Sigmoid colon (tissue), 7 donors: ENCODE measurements around the gene RHBDF2. TPM values are rescaled to one million over a fixed set of nuclear protein-coding genes. Genes with fewer than 3 reads are reported as not detected.

Experiments used
- DNase-seq: peaks from one replicate; pipeline ENCODE4 v3.0.0-alpha.2; 2019
- H3K27ac ChIP-seq, 4 donors: fragments of 200-600 bp; sonication (generic); one replicate each; pipeline ENCODE4 v1.5.1; 2016 to 2019; ENCODE audit warnings: mild to moderate bottlenecking in 1 of 4
- H3K27me3 ChIP-seq, 3 donors: fragments of 200-600 bp; sonication (generic); one replicate each; pipeline ENCODE4 v1.5.1; 2019; ENCODE audit warnings: mild to moderate bottlenecking in 1 of 3
- H3K36me3 ChIP-seq, 4 donors: fragments of 200-600 bp; sonication (generic); one replicate each; pipeline ENCODE4 v1.5.1; 2016 to 2019
- H3K4me1 ChIP-seq, 4 donors: fragments of 200-600 bp; sonication (generic); one replicate each; pipeline ENCODE4 v1.5.1; 2017 to 2019
- H3K4me3 ChIP-seq, 4 donors: fragments of 200-600 bp; sonication (generic); one replicate each; pipeline ENCODE4 v1.5.1; 2017 to 2019; ENCODE audit warnings: mild to moderate bottlenecking in 2 of 4, moderate library complexity in 1 of 4
- H3K9me3 ChIP-seq, 4 donors: fragments of 200-600 bp in 3 of 4; sonication (generic) in 3 of 4; one replicate each; pipeline versions ENCODE4 v1.5.1 to v1.6.1; 2013 to 2019
- CTCF ChIP-seq, 4 experiments: fragments of 450-650 bp in 3 of 4; fragments of 200-600 bp in 1 of 4; IDR thresholded peaks; one replicate each; pipeline ENCODE4 v1.5.1; 2016 to 2019; ENCODE audit warnings: antibody characterized with exemption in 4 of 4, mild to moderate bottlenecking in 3 of 4, moderate library complexity in 2 of 4
- EP300 ChIP-seq, 4 donors: sonication (generic); formaldehyde crosslinking; IDR thresholded peaks; one replicate each; pipeline ENCODE4 v1.6.1; 2017; ENCODE audit warnings: antibody characterized with exemption in 4 of 4
- POLR2A ChIP-seq, 2 donors: fragments of 450-650 bp; IDR thresholded peaks; one replicate each; pipeline ENCODE4 v1.6.1; 2016; ENCODE audit warnings: antibody characterized with exemption in 2 of 2, mild to moderate bottlenecking in 2 of 2, moderate library complexity in 2 of 2
- POLR2AphosphoS5 ChIP-seq, 4 donors: sonication (generic); formaldehyde crosslinking; IDR thresholded peaks; one replicate each; pipeline ENCODE4 v1.6.1; 2017; ENCODE audit warnings: antibody characterized with exemption in 4 of 4
- WGBS, 2 donors: extraction: QIAGEN DNeasy Blood & Tissue Kit; methylation state at CpG; one replicate each; pipeline ENCODE4 v1.1.7; 2013; 5-methylcytosine and 5-hydroxymethylcytosine counted together
- intact Hi-C: fragments of 100-400 bp; cut with DNase I; formaldehyde crosslinking; loops from one replicate; pipeline ENCODE4 v1.15.1; 2023
- polyA plus RNA-seq, 3 donors: library from polyadenylated mRNA; stranded (reverse); fragments of 200-250 nt; gene quantifications; one replicate each; pipeline ENCODE4 v1.2.3, GENCODE V29; 2013
- total RNA-seq, 4 donors: library from RNA; depleted of rRNA; stranded (reverse); fragments of >200 nt; gene quantifications; one replicate each; pipeline ENCODE4 v1.1.0, GENCODE V29; 2016
- donor health status: healthy with polysubstance abuse.
- donor health status: Bipolar disorder and iron deficiency.
- donor health status: healthy.

RHBDF2 gene
- total and polyA plus RNA-seq, 7 donors, result 1.2 to 35.7 (median 11.1) TPM

GRCh38 chr17:76440751-76441362 is 60.4 kb downstream of the RHBDF2 start:
- Histone ChIP-seq H3K27ac (no peak overlapping the region), H3K4me1 (peaks cover 0 to 6% (median 0%) of the 10 kb centered on the region in 4 donors), H3K27me3 (no peaks in the 10 kb centered on the region), H3K9me3 (no peaks in the 10 kb centered on the region), H3K36me3 (no peaks in the 10 kb centered on the region), H3K4me3 (no peak overlapping the region)
- intact Hi-C loops, result no loop called here
- DNase-seq, result no peak
- WGBS, 2 donors, result 91 to 96% methylated on average over 2 of the region's 2 CpGs
- TF ChIP-seq EP300 (IDR thresholded peaks at IDR 0.05), result no peak
- TF ChIP-seq CTCF (IDR thresholded peaks at IDR 0.05), result no peak
- no peak for TF ChIP-seq POLR2AphosphoS5 (IDR thresholded peaks at IDR 0.05)
- no peak for TF ChIP-seq POLR2A (IDR thresholded peaks at IDR 0.05)

GRCh38 chr17:76439314-76439928 is 61.8 kb downstream of the RHBDF2 start:
- no peak for DNase-seq
- Histone ChIP-seq H3K27ac (no peak overlapping the region), H3K9me3 (no peaks in the 10 kb centered on the region), H3K4me1 (no peaks in the 10 kb centered on the region), H3K27me3 (no peaks in the 10 kb centered on the region), H3K4me3 (no peak overlapping the region), H3K36me3 (no peaks in the 10 kb centered on the region)
- TF ChIP-seq POLR2A (IDR thresholded peaks at IDR 0.05), result no peak
- no peak for TF ChIP-seq EP300 (IDR thresholded peaks at IDR 0.05)
- TF ChIP-seq POLR2AphosphoS5 (IDR thresholded peaks at IDR 0.05), result no peak
- TF ChIP-seq CTCF (IDR thresholded peaks at IDR 0.05), result no peak
- 95 to 96% methylated on average over 6 of the region's 6 CpGs for WGBS, 2 donors
- intact Hi-C loops, result no loop called here

GRCh38 chr17:76438906-76439305 is 62.3 kb downstream of the RHBDF2 start:
- Histone ChIP-seq H3K36me3 (no peaks in the 10 kb centered on the region), H3K27me3 (no peaks in the 10 kb centered on the region), H3K4me1 (no peaks in the 10 kb centered on the region), H3K27ac (no peak overlapping the region), H3K4me3 (no peak overlapping the region), H3K9me3 (no peaks in the 10 kb centered on the region)
- intact Hi-C loops, result no loop called here
- no peak for TF ChIP-seq POLR2A (IDR thresholded peaks at IDR 0.05)
- no peak for TF ChIP-seq POLR2AphosphoS5 (IDR thresholded peaks at IDR 0.05)
- TF ChIP-seq CTCF (IDR thresholded peaks at IDR 0.05), result no peak
- no peak for TF ChIP-seq EP300 (IDR thresholded peaks at IDR 0.05)
- WGBS, 2 donors, result 83 to 88% methylated on average over 9 of the region's 9 CpGs
- no peak for DNase-seq

GRCh38 chr17:76437467-76438402 is 63.5 kb downstream of the RHBDF2 start:
- no peak for DNase-seq
- TF ChIP-seq EP300 (IDR thresholded peaks at IDR 0.05) (no peak), POLR2AphosphoS5 (IDR thresholded peaks at IDR 0.05) (no peak), POLR2A (IDR thresholded peaks at IDR 0.05) (no peak), CTCF (IDR thresholded peaks at IDR 0.05) (no peak)
- intact Hi-C loops, result no loop called here
- no peaks in the 10 kb centered on the region for H3K27me3 ChIP-seq
- no peaks in the 10 kb centered on the region for H3K36me3 ChIP-seq
- H3K27ac ChIP-seq, result no peak overlapping the region
- WGBS, 2 donors, result 63 to 80% methylated on average over 13 of the region's 13 CpGs
- H3K9me3 ChIP-seq, result no peaks in the 10 kb centered on the region
- no peak overlapping the region for H3K4me3 ChIP-seq
- H3K4me1 ChIP-seq, result no peaks in the 10 kb centered on the region
